Right renal pelvis (tissue), 4 donors: ENCODE measurements around the gene RPL35. TPM values are rescaled to one million over a fixed set of nuclear protein-coding genes. Genes with fewer than 3 reads are reported as not detected.

Source experiments
- DNase-seq, 4 donors: peaks; one replicate each; pipeline ENCODE4 v3.0.0-alpha.2; 2013; ENCODE audit warnings: low read depth in 4 of 4, low spot score in 3 of 4, missing footprints in 1 of 4
- polyA plus RNA-seq, 4 donors: library from polyadenylated mRNA; unstranded; fragments of 120-200 nt; gene quantifications; one replicate each; pipeline ENCODE4 v1.2.1, GENCODE V29; 2013; ENCODE audit not compliant: insufficient read length in 4 of 4

RPL35 gene
- polyA plus RNA-seq: 1,000 to 10,000 TPM in 1 of 4 donors, 100 to 1,000 TPM in 3; 800 to 1,214 (median 898) TPM

GRCh38 chr9:124861342-124862229, at the start of gene RPL35, which contains the start of gene ARPC5L:
RPL35 (minus strand) TSS chr9:124861957; CDS start chr9:124861912, 45 bp downstream.
ARPC5L (plus strand) TSS chr9:124862130; CDS start chr9:124869291, 7,161 bp downstream.
- DNase-seq: peak; percentile 83 to 86 (median 85)

GRCh38 chr9:124908098-124908497, 46.3 kb upstream of the RPL35 start:
- DNase-seq: no peak

- DNase-seq: no peak
These were observed 45.2 kb upstream of the RPL35 start for GRCh38 chr9:124906966-124907365.

- DNase-seq: no peak
These were observed 38.1 kb upstream of the RPL35 start for GRCh38 chr9:124899845-124900244.

GRCh38 chr9:124897570-124898460, 36.1 kb upstream of the RPL35 start:
- DNase-seq: no peak

DNA sequence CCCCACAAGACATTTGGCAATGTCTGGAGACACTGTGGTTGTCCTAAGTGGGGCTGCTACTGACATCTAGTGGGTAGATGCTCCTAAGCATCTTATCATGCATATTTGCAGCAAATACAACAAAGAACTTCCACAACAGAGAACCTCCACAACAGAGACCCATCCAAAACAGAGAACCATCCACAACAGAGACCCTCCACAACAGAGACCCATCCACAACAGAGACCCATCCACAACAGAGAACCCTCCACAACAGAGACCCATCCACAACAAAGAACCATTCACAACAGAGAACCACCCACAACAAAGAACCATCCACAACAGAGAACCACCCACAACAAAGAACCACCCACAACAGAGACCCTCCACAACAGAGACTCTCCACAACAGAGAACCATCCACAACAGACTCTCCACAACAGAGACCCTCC, 33.0 kb upstream of the RPL35 start:
- no peak for DNase-seq

- no peak for DNase-seq
These were observed 32.4 kb upstream of the RPL35 start for GRCh38 chr9:124894035-124894740.

- no peak for DNase-seq
These were observed 28.4 kb upstream of the RPL35 start for GRCh38 chr9:124890179-124890578.

- DNase-seq: no peak
These were observed 27.2 kb upstream of the RPL35 start for GRCh38 chr9:124889006-124889405.

- no peak for DNase-seq
These were observed 26.1 kb upstream of the RPL35 start for GRCh38 chr9:124887832-124888231.

GRCh38 chr9:124886866-124887492, 25.2 kb upstream of the RPL35 start:
- no peak for DNase-seq

DNA sequence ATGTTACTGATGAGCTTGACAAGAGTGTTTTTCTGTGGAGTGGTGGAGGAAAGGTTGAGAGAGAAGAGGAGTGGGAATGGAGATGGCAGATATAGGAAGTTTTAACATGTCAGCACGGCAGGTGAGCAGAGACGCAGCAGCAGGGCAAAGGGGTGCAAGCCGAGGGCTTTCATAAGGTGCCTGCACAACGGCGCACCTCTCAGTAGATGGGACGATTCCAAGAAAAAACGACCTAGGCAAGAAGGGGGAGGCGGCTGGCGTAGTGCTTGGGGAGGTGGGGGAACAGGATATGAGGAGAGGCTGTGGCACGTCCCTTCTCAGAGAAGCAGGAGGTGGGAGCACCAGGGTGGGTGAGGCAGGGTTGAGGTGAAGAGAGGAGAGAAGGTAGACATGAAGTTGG, 24.7 kb upstream of the RPL35 start:
- no peak for DNase-seq

DNA sequence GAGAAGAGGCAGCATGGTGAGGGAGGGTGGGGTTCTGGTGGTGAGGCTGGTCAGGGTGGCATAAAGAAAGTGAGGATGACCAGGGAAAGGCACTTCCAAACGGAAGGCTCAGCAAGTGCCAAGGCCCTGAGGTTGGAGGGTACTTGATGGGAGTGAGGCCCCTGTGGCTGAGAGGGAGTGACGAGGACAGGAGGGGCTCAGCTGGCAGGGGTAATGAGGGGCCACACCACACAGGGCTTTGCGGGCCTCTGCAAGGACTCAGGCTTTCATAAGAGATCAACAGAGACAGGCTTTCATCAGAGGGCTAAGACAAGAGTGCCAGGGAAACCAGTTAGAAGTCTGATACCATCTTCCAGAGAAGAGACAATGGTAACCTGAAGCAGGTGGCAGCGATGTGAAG, 23.8 kb upstream of the RPL35 start:
- DNase-seq: no peak

DNA sequence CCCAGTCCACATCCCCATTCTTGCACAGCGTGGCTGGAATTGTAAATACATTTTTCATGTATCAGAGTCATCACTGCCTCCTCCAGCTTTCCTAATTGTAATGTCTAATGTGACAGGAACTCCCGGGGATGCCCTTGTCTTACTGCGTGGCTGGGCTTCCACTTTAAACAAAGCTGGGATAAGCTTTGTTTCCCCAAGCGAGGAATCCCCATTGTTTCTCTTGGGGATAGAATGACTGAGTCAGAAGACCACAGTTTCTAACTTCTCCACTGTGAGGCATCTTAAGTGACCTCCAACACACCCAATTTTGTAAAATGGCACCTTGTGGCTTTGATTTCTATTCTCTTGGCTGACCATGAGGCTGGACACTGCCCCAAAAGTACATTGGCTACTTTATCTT, 22.6 kb upstream of the RPL35 start:
- DNase-seq: no peak

- no peak for DNase-seq
These were observed 20.5 kb upstream of the RPL35 start for GRCh38 chr9:124882231-124882630.

- no peak for DNase-seq
These were observed 19.5 kb upstream of the RPL35 start for GRCh38 chr9:124881138-124881743.

GRCh38 chr9:124880501-124880900, 18.7 kb upstream of the RPL35 start:
- no peak for DNase-seq

- peak in 1 of 4 donors; percentile 53 for DNase-seq
These were observed 17.5 kb upstream of the RPL35 start for GRCh38 chr9:124879226-124879625.

DNA sequence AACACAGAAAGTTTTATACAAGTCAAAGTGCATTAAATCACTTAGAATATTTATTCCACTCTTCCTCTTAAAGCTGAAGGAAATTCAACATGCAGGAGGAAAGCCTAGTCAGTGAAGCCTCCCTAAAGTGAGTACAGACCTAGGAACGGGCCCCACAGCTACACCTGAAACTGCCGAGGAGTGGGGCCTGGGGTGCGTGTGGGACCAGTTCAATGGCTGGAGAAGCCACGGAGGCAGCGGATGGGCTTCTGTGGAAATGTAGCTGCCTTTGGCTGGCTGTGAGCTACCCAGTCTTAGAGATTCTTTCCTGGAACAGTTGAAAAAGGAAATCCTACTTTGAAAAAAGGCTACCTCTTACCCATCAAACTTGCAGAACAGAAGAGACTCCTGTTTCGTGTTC, 16.8 kb upstream of the RPL35 start:
- DNase-seq: no peak

GRCh38 chr9:124878021-124878420, 16.3 kb upstream of the RPL35 start:
- no peak for DNase-seq
